ENCODE measurements around the gene PKMYT1. TPM values are rescaled to one million over a fixed set of nuclear protein-coding genes. Genes with fewer than 3 reads are reported as not detected.

Gene PKMYT1
- total RNA-seq, 2 donors from 2014 or later = 88.5 to 101 TPM

GRCh38 chr16:2966808-2967191 is 13.4 kb downstream of the PKMYT1 start:
- Histone ChIP-seq H3K9ac (ENCODE audit: extremely low read depth, low read length, poor library complexity, severe bottlenecking) (no peak overlapping the region), H3K9me3 (ENCODE audit: control insufficient read depth, low read length) (no peaks in the 10 kb centered on the region), H3K27ac (ENCODE audit: low read depth, low read length) (no peak overlapping the region), H3K27me3 (ENCODE audit: control insufficient read depth, insufficient read depth, low read length, poor library complexity, severe bottlenecking) (peaks cover 4% of the 10 kb centered on the region), H3K36me3 (ENCODE audit: control insufficient read depth, insufficient read depth, low read length) (no peaks in the 10 kb centered on the region), H3K4me1 (ENCODE audit: control insufficient read depth, insufficient read depth, low read length) (peaks cover 14% of the 10 kb centered on the region), H3K4me3 (ENCODE audit: low read length) (no peak overlapping the region)
- peaks cover 4% of the 10 kb centered on the region for H3K36me3 Mint-ChIP-seq (ENCODE audit: low read depth)
- DNase-seq = peak; percentile 80
- H3K9me3 Mint-ChIP-seq = no peaks in the 10 kb centered on the region
- WGBS, 2 experiments (ENCODE audit: insufficient coverage in 1 of 2, insufficient read length in 1 of 2) = 85 to 93% methylated on average over 41 to 46 of the region's 46 CpGs
- H3K4me3 Mint-ChIP-seq = no peak overlapping the region
- H3K4me1 Mint-ChIP-seq = peaks cover 6% of the 10 kb centered on the region
- H3K27ac Mint-ChIP-seq = no peak overlapping the region
- peaks cover 51% of the 10 kb centered on the region for H3K27me3 Mint-ChIP-seq (ENCODE audit: insufficient read depth)
- TF ChIP-seq, protein P1, sequence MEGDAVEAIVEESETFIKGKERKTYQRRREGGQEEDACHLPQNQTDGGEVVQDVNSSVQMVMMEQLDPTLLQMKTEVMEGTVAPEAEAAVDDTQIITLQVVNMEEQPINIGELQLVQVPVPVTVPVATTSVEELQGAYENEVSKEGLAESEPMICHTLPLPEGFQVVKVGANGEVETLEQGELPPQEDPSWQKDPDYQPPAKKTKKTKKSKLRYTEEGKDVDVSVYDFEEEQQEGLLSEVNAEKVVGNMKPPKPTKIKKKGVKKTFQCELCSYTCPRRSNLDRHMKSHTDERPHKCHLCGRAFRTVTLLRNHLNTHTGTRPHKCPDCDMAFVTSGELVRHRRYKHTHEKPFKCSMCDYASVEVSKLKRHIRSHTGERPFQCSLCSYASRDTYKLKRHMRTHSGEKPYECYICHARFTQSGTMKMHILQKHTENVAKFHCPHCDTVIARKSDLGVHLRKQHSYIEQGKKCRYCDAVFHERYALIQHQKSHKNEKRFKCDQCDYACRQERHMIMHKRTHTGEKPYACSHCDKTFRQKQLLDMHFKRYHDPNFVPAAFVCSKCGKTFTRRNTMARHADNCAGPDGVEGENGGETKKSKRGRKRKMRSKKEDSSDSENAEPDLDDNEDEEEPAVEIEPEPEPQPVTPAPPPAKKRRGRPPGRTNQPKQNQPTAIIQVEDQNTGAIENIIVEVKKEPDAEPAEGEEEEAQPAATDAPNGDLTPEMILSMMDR (conservative IDR thresholded peaks at IDR 0.05) = peak; percentile 38

- Histone ChIP-seq H3K4me1 (ENCODE audit: control insufficient read depth, insufficient read depth, low read length) (peaks cover 14% of the 10 kb centered on the region), H3K36me3 (ENCODE audit: control insufficient read depth, insufficient read depth, low read length) (no peaks in the 10 kb centered on the region), H3K9ac (ENCODE audit: extremely low read depth, low read length, poor library complexity, severe bottlenecking) (no peak overlapping the region), H3K27me3 (ENCODE audit: control insufficient read depth, insufficient read depth, low read length, poor library complexity, severe bottlenecking) (peaks cover 4% of the 10 kb centered on the region), H3K4me3 (ENCODE audit: low read length) (no peak overlapping the region), H3K9me3 (ENCODE audit: control insufficient read depth, low read length) (no peaks in the 10 kb centered on the region), H3K27ac (ENCODE audit: low read depth, low read length) (no peak overlapping the region)
- DNase-seq = peak; percentile 49
- H3K36me3 Mint-ChIP-seq (ENCODE audit: low read depth) = peaks cover 4% of the 10 kb centered on the region
- H3K4me3 Mint-ChIP-seq = no peak overlapping the region
- H3K4me1 Mint-ChIP-seq = peaks cover 6% of the 10 kb centered on the region
- H3K27me3 Mint-ChIP-seq (ENCODE audit: insufficient read depth) = peaks cover 53% of the 10 kb centered on the region
- H3K9me3 Mint-ChIP-seq = no peaks in the 10 kb centered on the region
- H3K27ac Mint-ChIP-seq = no peak overlapping the region
- WGBS, 2 experiments (ENCODE audit: insufficient coverage in 1 of 2, insufficient read length in 1 of 2) = 95 to 97% methylated on average over 18 to 38 of the region's 39 CpGs
- TF ChIP-seq, protein P1 (conservative IDR thresholded peaks at IDR 0.05) = no peak
Measured at GRCh38 chr16:2966043-2966807, 14.0 kb downstream of the PKMYT1 start.

GRCh38 chr16:2964475-2965336 is 15.5 kb downstream of the PKMYT1 start:
- Histone ChIP-seq H3K27ac (ENCODE audit: low read depth, low read length) (no peak overlapping the region), H3K27me3 (ENCODE audit: control insufficient read depth, insufficient read depth, low read length, poor library complexity, severe bottlenecking) (peaks cover 4% of the 10 kb centered on the region), H3K4me3 (ENCODE audit: low read length) (peak overlapping the region; percentile 88), H3K4me1 (ENCODE audit: control insufficient read depth, insufficient read depth, low read length) (peaks cover 5% of the 10 kb centered on the region), H3K9ac (ENCODE audit: extremely low read depth, low read length, poor library complexity, severe bottlenecking) (peak overlapping the region; percentile 20), H3K9me3 (ENCODE audit: control insufficient read depth, low read length) (no peaks in the 10 kb centered on the region), H3K36me3 (ENCODE audit: control insufficient read depth, insufficient read depth, low read length) (no peaks in the 10 kb centered on the region)
- DNase-seq = peak; percentile 99
- H3K9me3 Mint-ChIP-seq = no peaks in the 10 kb centered on the region
- peaks cover 2% of the 10 kb centered on the region for H3K4me1 Mint-ChIP-seq
- H3K27ac Mint-ChIP-seq = no peak overlapping the region
- H3K27me3 Mint-ChIP-seq (ENCODE audit: insufficient read depth) = peaks cover 53% of the 10 kb centered on the region
- H3K4me3 Mint-ChIP-seq = peak overlapping the region; percentile 68
- H3K36me3 Mint-ChIP-seq (ENCODE audit: low read depth) = peaks cover 4% of the 10 kb centered on the region
- 0 to 2% methylated on average over 32 to 68 of the region's 68 CpGs for WGBS, 2 experiments (ENCODE audit: insufficient coverage in 1 of 2, insufficient read length in 1 of 2)
- TF ChIP-seq, protein P1 (conservative IDR thresholded peaks at IDR 0.05) = no peak
